Right lobe of liver (tissue), 4 donors: ENCODE results near the gene CADPS.

Experiments used
- CTCF ChIP-seq, 4 donors: fragments of 200-600 bp in 3 of 4; fragments of 450-650 bp in 1 of 4; IDR thresholded peaks; one replicate each; pipeline versions ENCODE4 v1.5.1 to v1.8.0; 2016 to 2022; ENCODE audit warnings: antibody characterized with exemption in 4 of 4, mild to moderate bottlenecking in 2 of 4
- POLR2A ChIP-seq: fragments of 450-650 bp; IDR thresholded peaks from one replicate; pipeline ENCODE4 v1.6.1; 2017; ENCODE audit warnings: antibody characterized with exemption, mild to moderate bottlenecking
- donor health status: DM: no; HTN: no; CAD: no.
- donor health status: DM: no; HTN: no; CAD: no.
- donor health status: DM: no; HTN: yes; CAD: no.

- TF ChIP-seq CTCF (IDR thresholded peaks at IDR 0.05) (no peak), POLR2A (no peak)
These were observed 454.0 kb downstream of the CADPS start for GRCh38 chr3:62421207-62421606.
